ENCODE data around the gene LDHD. TPM values are rescaled to one million over a fixed set of nuclear protein-coding genes. Genes with fewer than 3 reads are reported as not detected.

LDHD gene
- total and polyA plus RNA-seq, 9 of the 15 experiments (the other 6 are each of a cell fraction or from before 2014, with no cell fraction given): 0.19 to 0.86 (median 0.54) TPM; not detected in 3

DNA sequence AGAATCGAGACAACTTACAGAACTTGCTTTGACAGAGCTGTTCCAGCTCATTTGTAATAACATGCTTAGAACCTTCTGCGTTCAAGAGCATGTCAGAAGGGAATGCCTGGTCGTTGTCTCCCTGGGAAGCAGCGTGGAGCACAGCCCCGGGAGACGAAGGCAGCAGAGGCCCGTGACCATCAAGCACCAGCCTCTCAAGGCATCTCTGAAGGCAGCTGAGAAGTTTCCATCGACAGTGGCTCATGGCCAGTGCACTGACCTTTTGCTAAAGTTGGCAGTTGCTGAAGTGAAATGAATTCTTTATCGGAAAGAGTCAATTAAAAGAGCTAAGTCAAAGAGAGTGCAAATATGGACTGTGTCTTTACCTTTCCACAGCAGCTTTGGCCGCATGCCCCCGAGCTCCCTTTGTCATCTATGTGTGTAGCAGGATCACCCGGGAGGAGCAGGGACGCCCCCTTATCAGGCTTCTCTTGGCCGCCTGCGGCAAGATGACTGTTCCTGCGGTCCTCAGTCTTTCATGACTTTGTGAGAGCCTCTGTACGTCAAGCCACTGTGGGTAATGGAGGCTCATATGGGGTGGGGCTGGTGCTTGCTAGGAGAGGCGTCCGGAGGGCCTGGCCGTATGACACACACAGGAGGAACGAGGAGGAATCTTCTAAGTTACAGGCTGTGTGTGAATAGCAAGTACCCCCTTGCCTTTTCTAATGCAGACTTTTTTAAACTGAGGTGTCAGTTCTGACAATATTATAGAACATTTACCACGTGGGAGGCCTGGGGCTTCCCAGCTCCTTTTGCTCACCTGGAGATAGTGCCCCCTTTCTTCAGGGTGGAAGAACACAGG lies 54.2 kb downstream of the LDHD start (continued):
- TF ChIP-seq RNF2 (IDR thresholded peaks at IDR 0.05) (peak; percentile 56; the same call in 1 of the 2 replicates), DMBX1 (CRISPR knock-in tag; IDR thresholded peaks at IDR 0.05; ENCODE audit: borderline replicate concordance) (0 out of 2 replicates have a peak, but pooled peaks have one; percentile 46), ERF (CRISPR knock-in tag; IDR thresholded peaks at IDR 0.05) (peak; percentile 16; the same call in 1 of the 2 replicates), ZZZ3 (IDR thresholded peaks at IDR 0.05) (no peak), SMARCE1 (IDR thresholded peaks at IDR 0.05) (no peak), ZNF696 (CRISPR knock-in tag; conservative IDR thresholded peaks at IDR 0.05) (no peak), THAP12 (CRISPR knock-in tag; IDR thresholded peaks at IDR 0.05) (peak; percentile 21; the same call in 1 of the 2 replicates), EGR1 (conservative IDR thresholded peaks at IDR 0.05) (peak; percentile 38; the same call in 1 of the 2 replicates), TCF3 (CRISPR knock-in tag; IDR thresholded peaks at IDR 0.05) (no peak; the same call in 1 of the 2 replicates), ZKSCAN8 (CRISPR knock-in tag; IDR thresholded peaks at IDR 0.05) (0 out of 2 replicates have a peak, but pooled peaks have one; percentile 26), CBX3 (IDR thresholded peaks at IDR 0.05; ENCODE audit: borderline replicate concordance in 1 of 2, low read length in 2 of 2) (peak in 1 of 2 experiments; percentile 64; a peak in 1 of 3 replicates), IRF2 (CRISPR knock-in tag; IDR thresholded peaks at IDR 0.05) (no peak), HDAC3 (IDR thresholded peaks at IDR 0.05; ENCODE audit: borderline replicate concordance, partially characterized antibody) (no peak), CREM (IDR thresholded peaks at IDR 0.05; ENCODE audit: low read depth) (peak; percentile 72), FOSL1 (tag; conservative IDR thresholded peaks at IDR 0.05) (peak; percentile 64), MNT (conservative IDR thresholded peaks at IDR 0.05) (peak; percentile 64 to 72)
- TF ChIP-seq, protein P1, sequence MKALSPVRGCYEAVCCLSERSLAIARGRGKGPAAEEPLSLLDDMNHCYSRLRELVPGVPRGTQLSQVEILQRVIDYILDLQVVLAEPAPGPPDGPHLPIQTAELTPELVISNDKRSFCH (CRISPR knock-in tag; IDR thresholded peaks at IDR 0.05): no peak
- TF ChIP-seq, protein P1 (tag; IDR thresholded peaks at IDR 0.05): 0 out of 2 replicates have a peak, but pooled peaks have one; percentile 75
- TF ChIP-seq, protein P2, sequence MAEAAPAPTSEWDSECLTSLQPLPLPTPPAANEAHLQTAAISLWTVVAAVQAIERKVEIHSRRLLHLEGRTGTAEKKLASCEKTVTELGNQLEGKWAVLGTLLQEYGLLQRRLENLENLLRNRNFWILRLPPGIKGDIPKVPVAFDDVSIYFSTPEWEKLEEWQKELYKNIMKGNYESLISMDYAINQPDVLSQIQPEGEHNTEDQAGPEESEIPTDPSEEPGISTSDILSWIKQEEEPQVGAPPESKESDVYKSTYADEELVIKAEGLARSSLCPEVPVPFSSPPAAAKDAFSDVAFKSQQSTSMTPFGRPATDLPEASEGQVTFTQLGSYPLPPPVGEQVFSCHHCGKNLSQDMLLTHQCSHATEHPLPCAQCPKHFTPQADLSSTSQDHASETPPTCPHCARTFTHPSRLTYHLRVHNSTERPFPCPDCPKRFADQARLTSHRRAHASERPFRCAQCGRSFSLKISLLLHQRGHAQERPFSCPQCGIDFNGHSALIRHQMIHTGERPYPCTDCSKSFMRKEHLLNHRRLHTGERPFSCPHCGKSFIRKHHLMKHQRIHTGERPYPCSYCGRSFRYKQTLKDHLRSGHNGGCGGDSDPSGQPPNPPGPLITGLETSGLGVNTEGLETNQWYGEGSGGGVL (CRISPR knock-in tag; IDR thresholded peaks at IDR 0.05): no peak
- TF ChIP-seq, protein P3, sequence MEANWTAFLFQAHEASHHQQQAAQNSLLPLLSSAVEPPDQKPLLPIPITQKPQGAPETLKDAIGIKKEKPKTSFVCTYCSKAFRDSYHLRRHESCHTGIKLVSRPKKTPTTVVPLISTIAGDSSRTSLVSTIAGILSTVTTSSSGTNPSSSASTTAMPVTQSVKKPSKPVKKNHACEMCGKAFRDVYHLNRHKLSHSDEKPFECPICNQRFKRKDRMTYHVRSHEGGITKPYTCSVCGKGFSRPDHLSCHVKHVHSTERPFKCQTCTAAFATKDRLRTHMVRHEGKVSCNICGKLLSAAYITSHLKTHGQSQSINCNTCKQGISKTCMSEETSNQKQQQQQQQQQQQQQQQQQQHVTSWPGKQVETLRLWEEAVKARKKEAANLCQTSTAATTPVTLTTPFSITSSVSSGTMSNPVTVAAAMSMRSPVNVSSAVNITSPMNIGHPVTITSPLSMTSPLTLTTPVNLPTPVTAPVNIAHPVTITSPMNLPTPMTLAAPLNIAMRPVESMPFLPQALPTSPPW (CRISPR knock-in tag; IDR thresholded peaks at IDR 0.05): peak; percentile 64
